Middle frontal gyrus (tissue), 1 donor: ENCODE results near the gene FAM135A.

Experiments used
- DNase-seq: peaks from one replicate; pipeline ENCODE4 v3.0.0-alpha.2; 2015; ENCODE audit warnings: low spot score; ENCODE audit errors: extremely low spot score

FAM135A gene

DNA sequence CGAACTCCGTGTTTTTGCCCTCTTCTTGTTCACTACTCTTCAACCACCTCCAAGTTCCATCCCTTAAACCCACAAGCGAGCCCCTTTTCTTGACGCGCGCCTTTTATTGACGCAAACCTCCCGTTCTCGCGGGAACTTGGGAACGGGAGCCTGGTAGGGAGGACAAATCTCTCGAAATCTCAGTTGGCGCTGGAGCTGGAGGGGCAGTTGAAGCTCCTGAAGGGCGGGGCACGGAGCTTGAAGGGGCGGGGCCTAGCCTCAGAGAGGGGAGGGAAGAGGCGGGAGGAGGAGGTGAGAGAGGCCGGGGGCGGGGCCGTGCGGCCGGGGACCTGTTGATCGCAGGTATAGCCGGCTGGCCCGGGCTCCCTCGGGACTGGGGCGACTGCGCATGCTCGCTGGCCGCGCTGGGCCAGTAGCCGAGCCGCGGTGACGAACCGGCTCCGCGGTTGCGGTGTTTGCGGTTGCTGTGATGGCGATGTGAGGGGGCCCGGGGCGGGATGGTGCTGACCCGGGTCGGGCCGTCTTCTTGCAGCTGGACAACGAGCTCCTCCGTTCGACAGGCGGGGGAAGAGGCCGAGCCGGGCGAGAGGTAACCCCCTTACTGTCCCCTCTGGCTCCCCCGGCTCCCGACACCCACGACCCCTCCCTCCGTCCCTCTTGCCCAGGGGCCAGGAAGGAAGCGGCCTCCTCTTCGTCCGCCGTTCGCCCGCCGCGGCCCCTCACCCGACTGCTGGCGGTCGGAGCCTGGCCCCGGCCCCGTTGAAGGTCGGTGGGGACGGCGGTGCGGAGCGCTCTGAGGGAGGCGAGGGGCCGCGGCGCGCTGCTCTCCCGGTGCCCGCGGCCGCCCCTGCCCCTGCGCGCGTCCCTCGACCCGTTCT, at the start of gene FAM135A:
TSS of gene FAM135A (plus strand) at position 395 of the 878 bp plus-strand sequence. CDS start 14,835 bp downstream, outside the sequence.
- DNase-seq: peak; percentile 96

DNA sequence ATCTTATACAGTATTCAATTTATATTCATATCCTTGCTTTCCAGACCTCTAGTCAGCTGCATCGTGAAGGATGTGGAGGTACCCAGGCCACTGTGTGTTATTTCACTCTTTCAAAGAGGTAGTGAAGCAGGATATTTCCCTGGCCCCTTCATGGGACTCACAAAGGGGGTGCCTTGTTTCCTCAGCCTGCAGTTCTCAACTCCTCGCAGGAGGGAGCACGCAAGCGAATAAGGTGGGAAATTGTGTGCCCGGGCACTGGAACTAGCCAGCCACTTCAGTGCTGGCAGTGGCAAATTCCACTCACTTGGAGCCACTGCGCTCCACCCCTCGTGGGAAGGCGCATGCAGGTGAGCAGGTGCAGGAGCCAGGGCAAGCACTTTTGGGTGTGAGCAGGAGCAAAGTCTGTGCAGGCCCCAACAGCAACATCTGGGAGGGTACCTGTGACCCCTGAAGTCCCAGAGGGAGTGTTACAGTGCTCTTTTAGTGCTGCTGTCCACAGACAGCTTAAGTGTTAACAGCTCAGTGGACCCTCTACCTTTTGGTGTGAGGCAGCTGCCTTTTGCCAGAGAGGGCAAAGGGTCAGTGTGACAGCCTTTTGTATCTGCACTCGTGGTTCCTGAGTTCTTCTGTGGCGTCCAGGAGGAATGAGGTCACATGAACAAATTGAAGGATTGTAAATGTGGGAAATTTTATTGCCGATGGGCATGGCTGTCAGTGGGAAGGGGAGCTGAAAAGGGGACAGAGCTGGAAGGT, 49.4 kb upstream of the FAM135A start:
- no peak for DNase-seq

DNA sequence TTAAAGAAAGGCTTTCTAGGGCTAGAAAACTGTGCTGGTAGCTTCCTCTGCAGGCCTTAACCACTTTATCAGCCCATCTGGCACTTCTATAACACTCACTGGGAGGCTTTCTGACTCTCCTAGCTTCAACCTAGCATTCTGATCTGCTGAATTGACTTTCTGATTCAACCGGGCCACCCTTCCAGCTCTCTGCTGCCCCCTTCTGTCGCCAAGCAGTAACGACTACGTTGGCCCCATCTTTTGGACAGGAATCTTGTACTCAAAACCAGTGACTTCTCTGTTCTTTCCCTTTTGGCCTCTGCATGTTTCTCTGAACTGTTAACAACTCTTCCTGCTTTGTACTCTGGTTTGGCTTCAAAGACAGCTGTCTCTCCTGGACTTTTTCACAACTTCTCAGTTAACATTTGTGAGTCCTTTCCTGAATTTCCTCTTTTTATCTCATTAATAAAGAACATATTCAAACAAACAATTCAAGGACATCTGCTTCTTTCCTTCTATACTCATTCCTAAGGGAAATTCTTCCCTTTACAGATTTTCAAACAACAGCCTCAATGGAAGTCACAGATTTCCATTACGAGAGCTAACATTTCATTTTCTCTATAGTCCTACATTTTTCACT, 43.9 kb upstream of the FAM135A start:
- peak; percentile 61 for DNase-seq

DNA sequence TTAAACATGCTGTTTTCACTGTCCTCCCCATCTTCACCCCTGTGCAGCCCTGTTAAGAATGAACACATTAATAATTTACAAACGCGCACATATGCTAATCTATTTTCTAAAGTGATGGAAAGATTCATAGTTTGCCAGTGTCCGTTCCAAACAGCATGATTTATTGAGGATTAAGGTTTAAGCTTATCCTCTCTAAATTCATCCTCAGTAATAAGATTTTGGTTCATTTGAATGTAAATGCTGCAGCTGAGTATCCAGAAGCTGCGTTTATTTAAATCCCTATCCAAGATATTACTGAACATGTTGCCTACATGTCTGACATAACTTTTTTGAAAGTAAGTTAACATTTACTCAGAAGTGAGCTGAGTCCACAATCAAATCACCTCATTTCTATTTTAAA, 42.8 kb upstream of the FAM135A start:
- no peak for DNase-seq

DNA sequence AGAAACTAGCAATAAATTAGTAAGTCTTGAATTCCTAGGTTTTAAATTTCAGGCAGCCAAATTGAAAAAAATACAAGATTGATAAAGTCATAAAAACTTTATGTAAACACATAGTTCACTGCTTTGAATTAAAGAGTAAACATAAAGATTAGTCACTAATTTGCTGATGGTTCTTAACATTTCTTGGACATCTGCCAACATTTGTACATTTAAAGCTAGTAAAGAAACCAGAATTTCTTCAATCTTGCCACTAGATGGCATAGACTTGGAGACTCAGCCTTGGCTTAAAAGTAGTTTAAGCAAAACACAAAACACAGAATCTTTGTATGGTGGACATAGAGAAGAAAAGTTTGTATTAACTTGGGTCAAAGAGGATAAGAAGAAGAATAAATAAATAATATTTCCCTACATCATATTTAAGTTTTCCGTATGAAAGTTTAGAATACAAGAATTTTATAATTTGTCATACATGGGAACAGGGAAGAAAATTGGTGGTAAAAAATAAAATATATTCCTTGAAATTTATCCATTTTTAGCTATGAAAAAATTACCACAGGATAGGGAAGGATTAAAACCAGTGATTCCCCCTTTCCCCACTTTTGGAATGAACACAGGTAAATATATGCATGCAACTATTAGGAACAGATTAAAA, 41.7 kb upstream of the FAM135A start:
- DNase-seq: peak; percentile 13

DNA sequence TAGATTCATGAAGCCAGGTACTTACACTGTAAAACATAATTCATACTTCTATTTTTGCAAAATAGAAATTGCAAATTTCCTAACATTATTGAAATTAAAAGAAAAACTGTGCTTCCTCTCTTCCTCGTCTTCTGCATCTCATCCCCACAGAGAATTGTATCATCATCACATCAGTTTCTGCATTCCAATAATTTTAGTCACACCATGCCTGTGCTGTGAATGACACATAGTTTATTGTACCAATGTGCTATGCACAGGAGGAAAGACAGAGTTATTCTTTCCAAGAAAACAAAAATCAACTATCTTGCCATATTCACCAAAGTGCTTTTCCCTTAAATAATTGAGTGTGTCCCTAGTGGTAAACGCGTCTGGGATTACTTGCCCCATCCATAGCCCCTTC, 38.1 kb upstream of the FAM135A start:
- DNase-seq: no peak

DNA sequence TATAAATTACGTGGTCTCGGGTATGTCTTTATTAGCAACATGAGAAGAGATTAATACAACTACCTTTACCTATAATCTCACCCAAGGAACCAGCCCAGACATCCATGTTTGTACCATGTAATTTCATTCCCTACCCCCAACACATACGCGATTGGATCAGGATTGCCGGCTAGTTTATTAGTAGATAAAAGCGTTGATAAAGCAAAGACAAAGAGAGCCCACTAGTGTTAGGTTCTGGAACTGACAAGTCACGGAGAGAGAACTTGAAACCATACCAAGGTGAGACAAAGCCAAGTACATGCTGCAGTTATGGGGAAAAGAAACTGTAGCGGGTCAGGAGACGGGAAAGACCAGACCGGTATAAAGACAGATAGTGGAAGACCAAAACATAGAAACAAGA, 37.4 kb upstream of the FAM135A start:
- DNase-seq: no peak

DNA sequence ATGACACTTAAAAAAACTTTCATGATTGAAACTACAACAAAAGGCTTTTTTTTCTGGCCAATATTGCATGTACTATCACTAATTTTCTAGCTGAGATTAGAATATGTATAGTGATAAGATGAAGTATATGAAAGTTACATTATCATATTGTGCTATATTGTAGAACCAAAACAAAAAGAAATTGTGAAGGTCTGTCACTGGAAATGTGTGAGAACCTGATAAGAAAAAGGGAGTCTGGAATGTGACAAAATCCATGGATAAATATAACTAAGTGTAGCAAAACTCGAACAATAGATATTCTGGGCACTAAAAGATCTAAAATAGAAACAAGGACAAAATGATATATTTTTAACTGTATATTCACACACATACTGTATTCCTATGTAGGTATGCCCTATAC, 36.7 kb upstream of the FAM135A start:
- no peak for DNase-seq

DNA sequence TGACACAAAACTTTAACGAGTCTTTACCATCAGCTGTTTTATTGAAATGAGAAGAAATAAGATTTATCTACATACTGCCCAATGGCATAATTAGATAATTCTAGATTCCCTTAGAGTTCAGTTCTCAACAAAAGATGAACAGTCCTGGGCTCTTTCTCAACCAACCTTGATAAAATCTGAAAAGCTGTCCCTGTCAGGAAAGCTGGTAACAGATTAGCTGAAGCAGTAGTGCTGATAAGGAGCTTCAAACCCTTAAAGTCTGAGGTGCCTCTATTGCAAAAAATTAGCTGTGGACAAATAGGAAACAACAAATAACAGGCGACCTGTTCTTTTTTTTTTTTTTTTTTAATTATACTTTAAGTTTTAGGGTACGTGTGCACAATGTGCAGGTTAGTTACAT, 35.9 kb upstream of the FAM135A start:
- DNase-seq: no peak

DNA sequence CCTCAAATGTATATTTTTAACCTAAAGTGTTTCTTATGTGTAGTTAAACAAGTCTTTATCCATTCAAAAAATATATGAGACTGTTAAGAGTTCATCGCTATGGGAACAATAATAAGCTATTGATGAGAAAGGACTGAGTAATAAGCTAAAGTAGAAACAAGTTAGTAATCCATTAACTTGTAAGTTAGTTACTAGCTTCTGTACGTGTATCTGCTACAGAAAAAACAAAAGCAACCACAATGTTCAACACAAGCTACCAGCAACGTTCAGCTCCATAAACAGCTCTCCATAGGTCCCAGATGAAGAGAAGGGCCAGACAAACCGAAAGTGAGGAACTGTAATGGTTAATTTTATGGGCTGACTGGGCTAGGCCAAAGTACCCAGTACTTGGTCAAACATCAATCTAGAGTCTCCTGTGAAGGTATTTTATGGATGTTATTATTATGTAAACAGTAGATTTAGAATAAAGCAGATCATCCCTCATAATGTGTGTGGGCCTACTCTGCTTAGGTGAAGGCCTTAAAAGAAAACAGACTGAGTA, 33.8 kb upstream of the FAM135A start:
- no peak for DNase-seq

DNA sequence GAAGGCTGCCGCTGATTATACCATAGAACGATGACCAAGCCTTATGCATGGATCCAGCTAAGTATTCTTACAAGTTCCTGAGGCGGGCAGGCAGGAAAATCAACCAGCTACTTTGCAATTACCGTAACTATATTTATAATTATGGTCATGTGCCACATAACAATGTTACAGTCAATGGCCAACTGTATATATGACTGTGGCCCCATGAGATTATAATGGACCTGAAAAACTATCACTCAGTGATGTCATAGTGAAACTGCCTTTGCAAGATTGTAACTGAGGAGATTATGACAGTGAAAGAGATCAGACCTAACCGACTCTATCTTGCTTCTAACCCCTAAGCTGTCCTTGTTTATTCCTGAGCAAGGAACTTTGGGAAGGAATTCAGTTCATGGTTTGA, 33.1 kb upstream of the FAM135A start:
- no peak for DNase-seq

DNA sequence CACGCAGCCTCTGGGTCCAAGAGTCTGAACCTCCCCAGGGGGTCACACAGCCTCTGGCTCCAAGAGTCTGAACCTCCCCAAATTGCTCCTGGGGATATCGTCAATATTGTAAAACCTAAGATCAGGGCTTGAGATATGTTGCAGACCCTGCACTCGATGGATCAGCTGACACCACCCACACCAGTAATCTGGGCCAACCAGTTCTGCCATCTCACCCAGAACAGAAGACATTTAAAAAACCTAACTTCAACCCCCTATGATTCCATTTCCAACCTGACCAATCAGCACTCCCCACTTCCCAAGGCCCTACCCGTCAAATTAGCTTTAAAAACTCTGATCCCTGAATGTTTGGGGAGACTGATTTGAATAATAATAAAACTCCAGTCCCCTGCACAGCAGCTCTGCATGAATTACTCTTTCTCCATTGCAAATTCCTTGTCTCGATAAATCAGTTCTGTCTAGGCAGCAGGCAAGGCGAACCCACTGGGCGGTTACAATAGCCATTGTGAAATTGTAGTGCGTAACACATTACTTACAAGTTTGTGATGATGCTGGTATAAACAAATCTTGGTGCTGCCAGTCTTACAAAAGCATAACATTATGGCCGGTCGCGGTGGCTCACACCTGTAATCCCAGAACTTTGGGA, 32.4 kb upstream of the FAM135A start:
- DNase-seq: no peak

DNA sequence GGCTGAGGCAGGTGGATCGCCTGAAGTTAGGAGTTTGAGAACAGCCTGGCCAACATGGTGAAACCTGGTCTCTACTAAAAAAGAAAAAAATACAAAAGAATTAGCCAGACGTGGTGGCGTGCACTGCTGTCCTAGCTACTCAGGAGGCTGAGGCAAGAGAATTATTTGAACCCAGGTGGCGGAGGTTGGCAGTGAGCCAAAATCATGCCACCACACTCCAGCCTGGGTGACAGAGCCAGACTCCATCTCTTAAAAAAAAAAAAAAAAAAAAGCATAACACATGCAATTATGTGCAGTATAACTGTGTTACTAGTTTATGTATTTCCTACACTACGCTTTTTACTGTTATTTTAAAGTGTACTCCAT, 31.9 kb upstream of the FAM135A start:
- no peak for DNase-seq

DNA sequence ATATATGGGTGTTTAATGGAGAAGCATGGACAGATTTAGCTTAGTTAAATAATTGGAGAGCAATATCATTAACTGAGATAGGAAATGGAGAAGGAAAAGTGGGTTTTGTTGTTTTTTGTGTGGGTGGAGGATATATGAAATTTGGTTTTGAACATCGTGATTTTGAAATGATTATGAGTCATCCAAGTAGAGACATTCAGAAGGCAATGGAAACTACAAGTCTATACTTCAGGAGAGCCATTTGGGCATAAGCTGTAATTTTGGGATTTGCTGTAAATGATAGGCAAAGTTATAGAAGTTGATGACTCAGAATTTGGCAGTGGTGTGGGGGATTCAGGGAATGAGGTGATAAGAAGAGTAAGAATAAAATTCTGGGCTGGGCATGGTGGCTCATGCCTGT, 27.4 kb upstream of the FAM135A start:
- no peak for DNase-seq

DNA sequence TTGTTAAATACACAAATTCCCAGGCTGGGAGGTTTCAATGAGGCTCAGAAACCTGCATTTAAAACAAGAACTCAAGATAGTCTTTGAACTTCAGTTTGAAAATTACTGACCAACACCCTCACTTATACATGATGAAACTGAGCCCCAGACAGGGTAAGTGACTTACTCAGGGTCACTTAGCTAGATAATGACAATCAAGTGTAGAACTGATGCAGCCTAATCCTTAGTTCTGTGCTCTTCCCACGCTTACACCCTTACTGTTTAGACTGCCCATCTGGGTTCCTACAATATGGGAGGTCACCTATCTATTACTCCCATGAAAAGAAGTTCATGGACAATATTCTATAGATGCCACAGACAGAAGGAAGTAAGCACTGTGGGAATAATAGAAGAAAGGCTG, 24.5 kb upstream of the FAM135A start:
- DNase-seq: no peak

DNA sequence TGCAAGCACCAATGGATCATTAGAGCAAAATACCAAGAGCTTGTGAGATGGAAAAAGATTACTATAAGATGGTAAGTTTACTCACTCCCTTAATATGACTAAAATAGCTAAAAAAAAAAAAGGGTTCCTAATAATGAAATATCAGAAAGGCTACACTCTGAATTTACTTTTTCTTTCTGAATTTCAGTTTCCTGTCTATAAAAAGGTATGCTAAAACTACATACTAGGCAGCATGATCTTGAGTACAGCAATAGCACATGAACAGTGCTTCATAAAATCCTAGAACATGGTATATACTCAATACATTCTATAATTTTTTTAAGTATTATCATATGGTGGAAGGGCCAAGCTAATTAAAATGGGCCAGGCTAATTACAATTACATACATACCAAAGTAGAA, 24.0 kb upstream of the FAM135A start:
- no peak for DNase-seq

DNA sequence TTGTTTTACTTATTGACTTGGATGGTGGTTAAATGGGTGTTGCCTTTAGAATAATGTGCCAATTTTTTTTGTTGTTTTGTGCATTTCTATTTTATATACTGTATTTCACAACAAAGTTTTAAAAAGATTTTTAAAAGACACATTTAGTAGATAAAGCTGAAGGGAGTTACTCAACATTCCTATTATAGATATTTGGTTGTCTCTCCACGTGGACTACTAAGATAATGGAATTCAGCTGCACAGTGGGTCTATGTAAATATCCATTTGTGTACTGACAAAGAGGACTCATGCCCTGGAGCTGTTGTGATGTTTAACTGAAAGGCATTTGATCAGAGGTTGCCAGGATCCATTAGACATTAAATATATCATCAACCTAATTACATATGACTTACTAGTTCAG, 23.2 kb upstream of the FAM135A start:
- no peak for DNase-seq

DNA sequence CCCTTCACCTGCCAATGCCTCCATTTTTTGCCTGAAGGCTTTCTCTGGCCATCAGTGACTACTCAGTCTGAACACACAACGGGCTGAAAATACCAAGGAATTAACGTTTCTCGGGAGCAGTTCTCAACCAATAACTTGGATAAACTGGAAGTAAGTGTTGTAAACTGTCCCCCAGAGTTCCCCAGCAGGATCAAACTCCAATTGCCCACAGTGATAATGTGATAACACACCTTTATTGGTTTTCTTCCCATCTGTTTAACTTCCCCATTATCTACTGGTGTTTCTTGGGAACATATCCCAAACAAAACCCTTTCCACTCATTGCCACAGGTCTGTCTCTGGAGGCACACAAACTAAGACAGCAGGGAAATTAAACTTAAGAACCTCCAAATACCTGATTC, 21.8 kb upstream of the FAM135A start:
- no peak for DNase-seq

DNA sequence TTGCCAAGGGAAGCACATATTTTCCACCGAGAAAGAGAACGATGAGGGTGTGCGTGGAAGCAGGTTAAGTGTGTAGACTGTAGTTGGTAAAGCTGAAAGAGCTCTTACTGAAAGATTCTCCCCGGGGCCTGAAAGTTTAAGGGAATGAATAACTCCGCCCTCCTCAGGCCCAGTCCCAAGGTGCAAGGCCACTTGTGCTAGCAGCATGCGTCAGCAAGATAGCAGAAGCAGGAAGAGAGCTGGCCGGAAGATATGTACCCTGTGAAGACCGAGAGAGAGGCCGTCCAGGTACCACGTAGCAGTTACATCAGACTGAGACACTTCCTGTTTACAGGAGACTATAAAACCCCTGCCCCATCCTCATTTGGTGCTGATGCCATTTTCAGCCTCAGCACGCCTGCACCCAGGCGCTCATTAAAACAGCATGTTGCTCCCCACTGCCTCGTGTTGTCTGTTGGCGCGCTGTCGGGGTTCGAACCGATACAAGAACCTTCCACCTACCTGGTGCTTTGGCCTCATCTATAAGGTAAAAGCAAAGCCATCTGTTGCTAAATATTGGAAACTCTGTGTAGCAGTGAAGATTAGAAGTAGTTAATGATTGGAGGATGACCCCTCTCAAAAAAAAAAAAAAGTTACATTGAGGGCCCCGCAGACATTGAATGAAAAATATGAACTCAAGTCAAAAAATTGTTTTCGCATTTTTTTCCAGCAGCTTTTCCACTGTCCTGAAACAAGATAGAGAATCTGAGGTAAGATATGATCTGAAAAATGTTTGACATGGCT, 18.6 kb upstream of the FAM135A start:
- DNase-seq: no peak

DNA sequence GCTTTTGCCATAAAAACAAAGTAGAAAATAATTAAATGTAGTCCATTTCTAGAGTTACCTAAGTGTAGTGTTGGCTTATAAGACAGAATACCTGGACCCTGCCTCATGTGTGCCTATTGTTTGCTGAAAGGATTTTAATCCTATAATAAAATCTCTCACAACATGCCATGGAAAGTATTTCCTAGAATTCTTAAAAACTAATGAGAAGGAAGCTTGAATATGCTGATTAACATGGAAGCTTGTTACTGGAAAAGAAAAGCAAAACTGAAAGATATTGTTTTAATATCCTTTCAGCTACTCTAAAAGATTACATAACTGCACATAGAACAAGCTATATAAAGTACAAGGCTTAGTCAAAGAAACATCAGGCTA, 18.0 kb upstream of the FAM135A start:
- no peak for DNase-seq
